ENCODE measurements around the gene TCF7.

TCF7 gene

GRCh38 chr5:134114886-134115805, 665 bp downstream of the TCF7 start:
- peak overlapping the region; percentile 60 for H3K4me3 ChIP-seq (ENCODE audit: low read depth, low read length)
- no peak for DNase-seq (ENCODE audit: low read depth)

GRCh38 chr5:134115806-134116175, 1.3 kb downstream of the TCF7 start:
- DNase-seq (ENCODE audit: low read depth), result no peak
- TF ChIP-seq CTCF (IDR thresholded peaks at IDR 0.05; ENCODE audit: insufficient read depth, low read depth, low read length, missing control alignments), result no peak
- peak overlapping the region; percentile 60 for H3K4me3 ChIP-seq (ENCODE audit: low read depth, low read length)

More at GRCh38 chr5:134114886-134115805, 665 bp downstream of the TCF7 start:
- no peak for TF ChIP-seq CTCF (IDR thresholded peaks at IDR 0.05; ENCODE audit: insufficient read depth, low read depth, low read length, missing control alignments)

GRCh38 chr5:134116286-134116685, 1.8 kb downstream of the TCF7 start:
- DNase-seq (ENCODE audit: low read depth), result no peak
- peak overlapping the region; percentile 60 for H3K4me3 ChIP-seq (ENCODE audit: low read depth, low read length)
- no peak for TF ChIP-seq CTCF (IDR thresholded peaks at IDR 0.05; ENCODE audit: insufficient read depth, low read depth, low read length, missing control alignments)

- no peak for DNase-seq (ENCODE audit: low read depth)
- no peak overlapping the region for H3K4me3 ChIP-seq (ENCODE audit: low read depth, low read length)
- TF ChIP-seq CTCF (IDR thresholded peaks at IDR 0.05; ENCODE audit: insufficient read depth, low read depth, low read length, missing control alignments), result no peak
Observed at GRCh38 chr5:134116789-134117761, 2.6 kb downstream of the TCF7 start.

- DNase-seq (ENCODE audit: low read depth), result no peak
- H3K4me3 ChIP-seq (ENCODE audit: low read depth, low read length), result no peak overlapping the region
- TF ChIP-seq CTCF (IDR thresholded peaks at IDR 0.05; ENCODE audit: insufficient read depth, low read depth, low read length, missing control alignments), result no peak
Observed at GRCh38 chr5:134118212-134118835, 3.8 kb downstream of the TCF7 start.

GRCh38 chr5:134119720-134120119, 5.2 kb downstream of the TCF7 start:
- TF ChIP-seq CTCF (IDR thresholded peaks at IDR 0.05; ENCODE audit: insufficient read depth, low read depth, low read length, missing control alignments), result no peak
- DNase-seq (ENCODE audit: low read depth), result no peak
- no peak overlapping the region for H3K4me3 ChIP-seq (ENCODE audit: low read depth, low read length)

All from GM12865 (cell line).